HG02610 (cell line): ENCODE data around the gene NME1.

ENCODE experiments used
- ATAC-seq: cut with Tn5 transposase; IDR thresholded peaks from one replicate; pipeline ENCODE4 v1.9.1; 2021; ENCODE audit warnings: mild to moderate bottlenecking, moderate library complexity; ENCODE audit not compliant: unreplicated experiment

NME1 gene

DNA sequence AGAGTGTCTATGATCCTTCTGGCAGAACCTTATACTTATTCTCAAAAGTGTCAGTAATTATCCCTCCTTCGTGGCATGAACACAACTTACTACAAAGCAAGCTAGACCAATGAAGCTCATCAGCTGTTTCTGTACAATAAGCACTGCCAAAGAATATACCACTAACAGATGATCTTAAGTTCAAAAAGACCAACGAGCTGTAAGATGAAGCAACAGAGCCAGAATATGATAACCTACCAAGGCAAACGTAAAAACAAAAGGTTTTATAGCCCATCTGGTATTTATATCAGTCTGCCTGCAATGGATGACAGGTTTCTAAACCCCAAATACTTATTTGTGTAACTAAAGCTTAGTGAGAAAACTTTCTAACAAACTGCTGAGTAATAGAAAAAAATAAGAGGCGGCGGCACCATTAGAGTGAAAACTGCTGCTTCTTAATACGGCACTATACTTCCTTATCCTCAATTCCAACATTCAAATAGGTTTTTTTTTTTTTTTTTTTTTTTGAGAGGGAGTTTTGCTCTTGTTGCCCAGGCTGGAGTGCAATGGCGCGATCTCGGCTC lies 35.0 kb downstream of the NME1 start:
- ATAC-seq, result no peak

DNA sequence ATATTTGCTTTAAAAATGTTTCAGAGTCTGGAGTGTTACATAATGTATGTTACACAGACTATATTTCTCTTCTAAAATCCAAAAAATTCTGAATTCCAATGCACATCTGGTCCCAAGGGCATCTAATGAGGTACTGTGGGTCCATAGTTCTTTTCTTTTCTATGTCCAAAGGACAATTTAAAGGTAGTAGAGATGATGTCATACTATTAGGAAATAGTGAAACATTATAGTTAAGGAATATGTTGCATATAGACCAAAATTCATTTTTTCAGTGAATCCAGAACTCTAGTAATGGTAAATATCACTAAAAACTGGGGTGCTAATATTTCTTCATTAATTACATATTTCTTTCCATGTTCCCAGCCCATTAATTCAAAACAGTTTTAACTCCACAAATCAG lies 35.8 kb downstream of the NME1 start:
- no peak for ATAC-seq

DNA sequence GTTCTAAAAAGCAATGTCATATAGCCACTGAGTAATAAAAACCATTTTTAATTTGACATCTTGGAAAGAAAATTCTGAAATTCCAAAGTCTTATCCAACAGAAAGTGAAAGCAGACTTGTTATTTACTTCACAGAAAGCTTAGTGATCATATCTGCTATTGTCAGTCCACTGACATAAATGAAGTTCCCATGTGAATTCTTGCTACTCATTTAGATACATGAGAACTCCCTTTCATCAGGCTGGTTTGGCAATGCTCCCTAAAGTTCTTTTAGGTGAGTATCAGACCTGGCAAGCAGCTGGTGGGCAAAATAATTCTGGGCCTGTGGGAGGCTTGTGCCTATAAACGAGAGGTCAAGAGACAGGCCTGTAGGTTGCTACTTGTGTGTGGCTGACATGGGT lies 36.3 kb downstream of the NME1 start:
- ATAC-seq, result no peak

DNA sequence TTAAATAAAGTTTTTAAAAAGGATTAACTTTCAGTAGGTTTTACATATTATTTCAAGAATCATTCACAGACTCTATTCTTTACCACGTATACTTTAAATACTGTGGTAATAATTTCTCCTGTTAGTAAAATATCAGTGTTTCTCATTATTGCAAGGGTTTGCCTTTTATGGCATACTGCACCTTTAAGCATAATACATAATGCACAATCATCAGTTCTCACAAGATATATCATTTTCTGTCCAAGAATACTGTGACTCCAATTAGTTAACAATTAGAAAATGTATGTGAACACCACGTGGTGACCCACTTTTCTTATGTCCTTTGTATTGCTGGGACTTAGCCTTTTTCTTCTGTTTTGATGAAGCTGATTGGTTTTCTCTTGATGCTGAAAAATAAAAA lies 38.5 kb downstream of the NME1 start:
- ATAC-seq, result no peak

DNA sequence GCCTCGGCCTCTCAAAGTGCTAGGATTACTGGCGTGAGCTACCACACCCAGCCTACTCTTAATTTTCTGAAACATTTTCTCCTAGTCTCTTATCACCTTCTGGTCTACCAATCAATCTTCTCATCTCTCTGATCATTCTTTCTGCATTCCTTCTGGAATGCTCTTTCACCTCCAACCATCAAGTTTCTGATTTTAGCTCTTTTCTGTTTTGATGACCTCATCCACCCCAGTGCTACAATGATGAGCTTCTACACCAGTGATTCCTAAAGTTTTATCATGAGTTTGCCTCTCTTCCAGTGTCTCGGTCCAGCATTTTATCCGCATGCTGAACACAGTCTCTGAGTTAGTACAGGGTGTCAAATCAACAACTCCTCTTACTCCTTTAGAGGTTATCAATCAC lies 44.4 kb downstream of the NME1 start:
- no peak for ATAC-seq

DNA sequence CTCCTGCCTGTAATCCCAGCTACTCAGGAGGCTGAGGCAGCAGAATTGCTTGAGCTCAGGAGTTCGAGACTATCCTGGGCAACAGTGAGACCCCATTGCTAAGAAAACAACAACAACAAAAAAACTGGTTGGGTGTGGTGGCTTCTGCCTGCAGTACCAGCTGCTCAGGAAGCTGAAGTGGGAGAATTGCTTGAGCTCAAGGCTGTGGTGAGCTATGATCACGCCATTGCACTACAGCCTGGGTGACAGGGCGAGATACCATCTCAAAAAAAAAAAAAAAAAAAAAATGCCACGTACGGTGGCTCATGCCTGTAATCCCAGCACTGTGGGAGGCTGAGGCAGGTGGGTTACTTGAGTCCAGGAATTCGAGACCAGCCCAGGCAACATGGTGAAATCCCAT lies 46.9 kb downstream of the NME1 start:
- ATAC-seq, result no peak

DNA sequence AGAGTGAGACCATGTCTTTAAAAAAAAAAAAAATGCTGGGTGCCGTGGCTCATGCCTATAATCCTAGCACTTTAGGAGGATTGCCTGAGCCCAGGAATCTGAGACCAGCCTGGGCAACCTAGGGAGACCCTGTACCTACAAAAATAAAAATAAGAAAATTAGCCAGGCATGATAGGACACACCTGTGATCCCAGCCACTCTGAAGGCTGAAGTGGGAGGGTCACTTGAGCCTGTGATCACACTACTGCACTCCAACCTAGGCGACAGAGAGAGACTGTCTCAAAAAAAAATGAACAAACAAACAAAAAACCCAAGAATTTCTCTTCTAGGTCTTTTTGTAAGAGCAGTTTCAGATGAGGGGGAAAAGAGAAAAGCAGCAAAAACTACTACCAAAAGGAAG lies 47.5 kb downstream of the NME1 start:
- ATAC-seq, result no peak

DNA sequence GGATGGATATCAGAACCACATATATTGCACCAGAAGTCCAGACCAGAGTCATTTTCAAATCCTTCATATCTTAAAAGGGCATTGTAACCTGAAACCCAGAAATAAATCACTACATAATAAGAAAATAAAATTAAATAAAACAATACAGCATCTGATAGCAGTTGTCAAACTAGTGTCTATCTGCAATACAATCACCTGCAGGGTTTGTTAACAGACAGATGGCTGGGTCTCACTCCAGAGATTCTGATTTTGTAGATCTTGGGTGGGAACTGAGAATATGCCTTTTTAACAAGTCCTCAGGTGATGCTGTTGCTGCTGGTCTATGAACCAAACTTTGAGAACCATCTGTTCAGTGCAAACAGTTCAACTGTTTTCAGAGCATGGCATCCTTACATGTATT lies 50.5 kb downstream of the NME1 start:
- no peak for ATAC-seq
